Inflammatory macrophage treated with lipopolysaccharide for 4 hours (primary cell): ENCODE results near the gene CELSR3.

Experiments used
- DNase-seq: peaks from one replicate; pipeline ENCODE4 v3.0.0-alpha.2; 2020

Gene CELSR3, protein sequence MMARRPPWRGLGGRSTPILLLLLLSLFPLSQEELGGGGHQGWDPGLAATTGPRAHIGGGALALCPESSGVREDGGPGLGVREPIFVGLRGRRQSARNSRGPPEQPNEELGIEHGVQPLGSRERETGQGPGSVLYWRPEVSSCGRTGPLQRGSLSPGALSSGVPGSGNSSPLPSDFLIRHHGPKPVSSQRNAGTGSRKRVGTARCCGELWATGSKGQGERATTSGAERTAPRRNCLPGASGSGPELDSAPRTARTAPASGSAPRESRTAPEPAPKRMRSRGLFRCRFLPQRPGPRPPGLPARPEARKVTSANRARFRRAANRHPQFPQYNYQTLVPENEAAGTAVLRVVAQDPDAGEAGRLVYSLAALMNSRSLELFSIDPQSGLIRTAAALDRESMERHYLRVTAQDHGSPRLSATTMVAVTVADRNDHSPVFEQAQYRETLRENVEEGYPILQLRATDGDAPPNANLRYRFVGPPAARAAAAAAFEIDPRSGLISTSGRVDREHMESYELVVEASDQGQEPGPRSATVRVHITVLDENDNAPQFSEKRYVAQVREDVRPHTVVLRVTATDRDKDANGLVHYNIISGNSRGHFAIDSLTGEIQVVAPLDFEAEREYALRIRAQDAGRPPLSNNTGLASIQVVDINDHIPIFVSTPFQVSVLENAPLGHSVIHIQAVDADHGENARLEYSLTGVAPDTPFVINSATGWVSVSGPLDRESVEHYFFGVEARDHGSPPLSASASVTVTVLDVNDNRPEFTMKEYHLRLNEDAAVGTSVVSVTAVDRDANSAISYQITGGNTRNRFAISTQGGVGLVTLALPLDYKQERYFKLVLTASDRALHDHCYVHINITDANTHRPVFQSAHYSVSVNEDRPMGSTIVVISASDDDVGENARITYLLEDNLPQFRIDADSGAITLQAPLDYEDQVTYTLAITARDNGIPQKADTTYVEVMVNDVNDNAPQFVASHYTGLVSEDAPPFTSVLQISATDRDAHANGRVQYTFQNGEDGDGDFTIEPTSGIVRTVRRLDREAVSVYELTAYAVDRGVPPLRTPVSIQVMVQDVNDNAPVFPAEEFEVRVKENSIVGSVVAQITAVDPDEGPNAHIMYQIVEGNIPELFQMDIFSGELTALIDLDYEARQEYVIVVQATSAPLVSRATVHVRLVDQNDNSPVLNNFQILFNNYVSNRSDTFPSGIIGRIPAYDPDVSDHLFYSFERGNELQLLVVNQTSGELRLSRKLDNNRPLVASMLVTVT (N-terminal part only)

DNA sequence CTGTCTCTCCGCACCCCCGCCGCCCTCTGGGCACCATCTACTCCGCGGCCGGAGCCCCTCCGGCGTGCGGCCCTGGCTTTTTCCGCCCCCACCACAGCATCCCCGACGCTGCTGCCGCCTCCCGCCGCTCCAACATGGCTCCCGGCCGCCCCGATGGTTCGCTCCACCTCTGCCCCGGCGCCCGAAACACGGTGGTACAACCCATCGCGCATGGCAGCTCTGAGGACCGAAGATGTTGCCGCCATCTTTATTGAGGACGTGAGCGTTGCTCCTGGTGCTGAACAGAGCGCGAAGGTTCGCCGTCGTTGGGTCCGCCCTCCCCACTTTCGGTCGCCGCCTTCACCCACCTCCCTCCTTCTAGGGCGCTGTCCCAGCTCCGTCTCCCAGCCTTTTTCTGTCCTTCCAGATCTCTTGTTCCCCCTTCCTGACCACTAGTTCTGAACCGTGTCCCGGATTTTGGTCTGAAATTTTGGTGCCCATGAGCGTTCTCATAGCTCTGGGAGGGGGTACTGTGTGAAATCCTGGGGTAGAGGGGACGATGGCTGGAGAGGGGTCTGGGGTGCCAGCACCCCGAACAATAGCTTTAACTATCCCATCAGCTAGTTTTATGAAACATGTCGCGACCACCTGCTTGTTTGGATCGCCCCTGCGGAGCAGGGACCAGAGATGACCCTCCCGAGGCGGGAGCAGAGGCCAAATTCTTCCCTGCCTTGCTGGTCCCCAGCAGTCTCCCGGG, at the start of gene CELSR3:
CELSR3 (minus strand) TSS at position 134 of the 736 bp plus-strand sequence. CDS start 252 bp downstream, outside the sequence.
- peak; percentile 76 for DNase-seq

DNA sequence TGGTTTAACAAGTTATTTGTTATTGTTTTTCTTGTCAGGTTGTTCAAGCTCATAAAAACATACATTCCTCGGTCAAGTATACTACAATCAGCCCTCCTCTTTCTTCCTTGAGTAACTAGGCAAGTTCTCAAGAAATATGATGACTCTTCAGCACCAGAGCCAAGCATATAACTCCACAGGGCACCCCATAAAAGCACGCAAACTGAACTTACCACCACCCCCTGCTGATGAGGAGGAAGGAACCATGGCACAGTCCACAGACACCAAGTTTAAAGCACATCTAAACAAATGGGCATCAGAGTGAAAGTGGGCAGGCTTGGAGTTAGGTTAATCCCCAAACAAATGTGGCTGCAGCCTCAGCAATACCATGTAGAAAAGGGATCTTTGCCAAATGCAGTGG, 49.0 kb upstream of the CELSR3 start:
- no peak for DNase-seq

DNA sequence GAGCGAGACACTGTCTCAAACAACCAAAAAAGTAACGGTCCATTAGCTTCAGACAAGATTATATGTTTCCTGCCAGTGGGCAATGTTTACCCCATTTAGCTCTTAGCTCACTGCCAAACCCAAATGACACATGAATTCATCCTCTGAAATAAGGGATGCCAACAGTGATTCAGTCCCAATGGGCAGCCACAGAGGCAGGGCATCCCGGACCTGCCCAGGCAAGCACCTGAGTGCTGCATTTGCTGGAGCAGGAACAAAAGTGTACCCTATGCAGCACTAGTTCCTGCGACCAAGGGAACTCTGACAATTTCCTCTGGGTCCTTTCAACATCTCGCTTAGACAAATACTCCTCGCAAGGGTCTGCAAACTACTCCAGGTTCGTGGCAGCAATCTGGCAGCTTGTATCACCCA, 46.4 kb upstream of the CELSR3 start:
- no peak for DNase-seq

DNA sequence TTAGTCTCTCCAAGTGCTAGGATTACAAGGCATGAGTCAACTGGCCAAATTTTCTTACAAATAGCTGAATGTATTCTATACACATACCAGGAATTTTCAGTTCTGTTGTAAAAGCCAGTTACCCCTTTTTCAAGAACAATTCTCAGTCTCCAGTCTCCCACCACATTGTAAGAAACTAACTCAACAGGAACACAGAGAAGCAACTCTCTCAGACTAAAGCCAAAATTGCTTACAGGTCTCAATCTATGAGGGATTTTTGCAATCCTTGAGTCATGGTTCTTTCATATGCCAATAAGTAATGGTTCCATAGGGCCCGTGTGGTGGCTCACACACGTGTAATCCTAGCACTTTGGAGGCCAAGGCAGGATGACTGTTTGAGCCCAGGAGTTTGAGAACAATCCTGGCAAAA, 45.8 kb upstream of the CELSR3 start:
- DNase-seq, result peak; percentile 35

DNA sequence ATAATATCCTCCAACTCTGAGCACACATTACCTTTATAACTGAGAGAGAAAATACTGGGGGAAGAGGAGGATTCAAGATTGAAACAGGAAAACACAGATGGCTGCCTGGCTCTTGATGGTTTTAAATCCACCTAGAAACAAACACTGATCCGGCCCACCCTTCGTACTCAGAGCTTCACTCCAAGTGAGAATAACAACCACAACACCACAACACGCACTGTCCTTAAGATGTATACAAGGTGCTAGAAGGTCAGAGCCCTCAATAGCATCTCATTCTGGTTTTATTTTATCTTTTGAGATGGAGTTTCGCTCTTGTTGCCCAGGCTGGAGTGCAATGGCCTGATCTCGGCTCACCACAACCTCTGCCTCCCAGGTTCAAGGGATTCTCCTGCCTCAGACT, 44.5 kb upstream of the CELSR3 start:
- DNase-seq, result no peak

DNA sequence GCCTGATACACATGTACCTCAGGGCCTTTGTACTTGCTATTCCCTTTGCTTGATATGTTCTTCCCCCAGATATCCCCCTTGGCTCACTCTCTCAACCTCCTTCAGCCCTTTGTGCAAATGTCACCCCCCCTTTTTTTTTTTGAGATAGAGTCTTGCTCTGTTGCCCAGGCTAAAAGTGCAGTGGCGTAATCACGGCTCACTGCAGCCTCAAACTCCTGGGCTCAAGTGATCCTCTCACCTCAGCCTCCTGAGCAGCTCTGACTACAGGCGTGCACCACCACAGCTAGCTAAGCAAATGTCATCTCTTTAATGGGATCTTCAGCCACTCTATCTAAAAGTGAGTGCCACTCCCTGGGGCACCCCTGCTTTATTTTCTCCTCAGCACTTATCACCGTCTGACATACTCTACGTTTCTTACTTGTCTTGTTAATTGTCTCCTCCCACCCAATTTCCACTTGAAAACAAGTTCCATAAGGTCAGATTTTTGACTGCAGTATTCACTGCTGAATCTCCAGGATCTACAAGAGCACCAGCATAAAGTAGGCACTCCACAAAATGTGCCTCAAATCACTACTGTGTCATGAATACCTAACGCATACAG, 39.7 kb upstream of the CELSR3 start:
- DNase-seq, result no peak

DNA sequence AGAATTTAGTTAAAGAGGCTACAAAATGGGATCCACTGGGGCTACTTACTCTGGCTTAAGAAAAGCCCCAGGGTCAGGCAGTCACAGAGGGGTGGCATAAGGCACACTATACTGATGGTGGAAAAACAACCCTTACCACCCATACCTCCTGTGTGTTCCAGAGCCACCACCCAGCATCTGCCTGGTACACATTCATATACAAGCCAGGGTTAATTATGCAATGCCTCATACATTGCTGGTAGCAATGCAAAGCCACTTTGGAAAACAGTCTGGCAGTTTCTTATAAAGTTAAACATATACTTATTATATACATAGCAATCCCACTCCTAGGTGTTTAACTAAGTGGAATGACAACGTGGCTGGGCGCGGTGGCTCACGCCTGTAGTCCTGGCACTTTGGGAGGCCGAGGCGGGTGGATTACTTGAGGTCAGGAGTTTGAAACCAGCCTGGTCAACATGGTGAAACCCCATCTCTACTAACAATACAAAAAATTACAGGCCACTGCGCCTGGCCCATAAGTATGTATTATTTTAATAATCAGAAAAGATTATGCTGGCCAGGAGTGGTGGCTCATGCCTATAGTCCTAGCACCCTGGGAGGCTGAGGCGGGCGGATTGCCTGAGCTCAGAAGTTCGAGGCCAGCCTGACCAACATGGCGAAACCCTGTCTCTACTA, 38.2 kb upstream of the CELSR3 start:
- no peak for DNase-seq

DNA sequence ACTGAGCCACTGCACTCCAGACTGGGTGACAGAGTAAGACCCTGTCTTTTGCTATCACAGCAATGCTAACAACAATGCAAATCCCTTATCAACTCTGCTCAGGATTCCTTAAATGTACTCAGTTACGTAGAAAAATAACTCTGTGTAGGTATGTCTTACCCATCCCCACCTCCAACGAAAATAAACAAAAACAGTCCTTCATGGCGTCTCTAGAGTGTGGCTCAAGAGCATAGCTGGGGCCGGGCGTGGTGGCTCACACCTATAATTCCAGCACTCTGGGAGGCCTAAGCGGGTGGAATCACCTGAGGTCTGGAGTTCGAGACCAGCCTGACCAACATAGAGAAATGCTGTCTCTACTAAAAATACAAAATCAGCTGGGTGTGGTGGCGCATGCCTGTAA, 36.2 kb upstream of the CELSR3 start:
- DNase-seq, result no peak

DNA sequence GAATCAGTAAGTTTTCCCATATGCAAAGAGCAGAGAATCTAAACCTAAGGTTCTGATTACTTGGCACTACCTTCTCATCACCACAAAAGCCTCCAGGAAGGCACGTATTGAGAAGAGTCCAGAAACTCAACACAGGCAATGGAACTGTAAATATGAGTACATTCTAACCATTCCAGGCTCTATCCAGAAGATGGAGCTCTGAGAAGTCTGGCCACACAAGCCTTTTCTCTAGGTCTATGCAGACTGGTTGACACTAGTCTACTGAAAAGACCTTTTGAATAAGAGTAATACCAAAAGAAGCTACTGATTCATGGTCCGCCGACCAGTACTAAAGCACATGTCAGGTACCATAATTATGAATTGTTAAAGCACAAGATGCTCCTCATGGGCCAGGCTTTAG, 35.3 kb upstream of the CELSR3 start:
- DNase-seq, result no peak

DNA sequence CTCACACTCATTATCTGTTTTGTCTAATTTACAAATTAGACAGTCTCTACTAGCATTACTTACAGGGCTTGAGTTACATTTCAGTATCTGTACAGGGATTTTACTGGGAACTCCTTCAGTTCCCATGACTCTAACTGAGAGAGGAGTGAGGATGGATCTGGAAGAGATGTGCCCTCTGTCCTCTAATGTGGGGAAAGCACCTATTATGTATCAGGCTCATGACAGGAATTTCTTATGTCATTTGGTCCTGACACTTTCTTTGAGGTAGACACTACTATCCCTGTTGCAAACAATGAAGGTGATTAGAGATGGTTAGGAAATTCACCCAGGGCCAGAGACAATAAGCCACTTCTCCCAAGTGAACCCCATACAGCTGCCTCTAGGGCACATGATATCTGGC, 33.9 kb upstream of the CELSR3 start:
- no peak for DNase-seq

DNA sequence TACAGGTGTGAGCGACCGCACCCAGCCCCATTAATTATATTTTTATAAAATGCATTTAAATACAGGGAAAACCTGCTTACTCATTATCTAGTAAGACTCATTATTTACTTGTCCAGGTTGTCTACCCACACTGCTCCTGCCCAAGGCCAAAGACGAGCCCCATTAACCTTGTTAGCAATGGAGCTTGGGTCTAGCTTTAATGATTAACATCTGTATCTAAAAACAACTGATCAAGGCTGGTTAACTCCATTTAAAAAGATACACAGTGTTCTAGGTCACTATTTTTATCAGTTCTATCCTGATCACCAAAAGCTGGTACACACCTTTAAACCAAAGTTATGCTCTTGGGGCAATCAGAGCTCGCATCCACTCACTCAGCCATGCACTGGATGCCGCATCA, 33.5 kb upstream of the CELSR3 start:
- DNase-seq, result no peak

DNA sequence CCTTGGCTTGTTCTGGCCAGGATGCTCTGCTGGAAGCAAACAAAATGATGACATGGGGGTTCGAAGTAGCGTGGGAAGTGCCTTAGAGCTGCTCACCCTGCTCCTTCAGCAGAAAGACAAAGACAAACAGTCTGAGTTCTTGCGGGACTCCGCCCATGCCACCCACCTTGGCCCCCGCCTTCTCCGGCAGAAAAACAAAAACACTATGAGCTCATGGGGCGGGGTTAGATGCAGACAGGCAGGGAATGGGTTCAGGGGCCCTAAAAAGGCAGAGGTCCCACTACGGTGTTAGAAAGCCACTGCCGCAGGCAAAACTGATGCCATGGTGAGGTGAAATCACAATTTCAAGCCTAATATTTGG, 32.7 kb upstream of the CELSR3 start:
- DNase-seq, result no peak

DNA sequence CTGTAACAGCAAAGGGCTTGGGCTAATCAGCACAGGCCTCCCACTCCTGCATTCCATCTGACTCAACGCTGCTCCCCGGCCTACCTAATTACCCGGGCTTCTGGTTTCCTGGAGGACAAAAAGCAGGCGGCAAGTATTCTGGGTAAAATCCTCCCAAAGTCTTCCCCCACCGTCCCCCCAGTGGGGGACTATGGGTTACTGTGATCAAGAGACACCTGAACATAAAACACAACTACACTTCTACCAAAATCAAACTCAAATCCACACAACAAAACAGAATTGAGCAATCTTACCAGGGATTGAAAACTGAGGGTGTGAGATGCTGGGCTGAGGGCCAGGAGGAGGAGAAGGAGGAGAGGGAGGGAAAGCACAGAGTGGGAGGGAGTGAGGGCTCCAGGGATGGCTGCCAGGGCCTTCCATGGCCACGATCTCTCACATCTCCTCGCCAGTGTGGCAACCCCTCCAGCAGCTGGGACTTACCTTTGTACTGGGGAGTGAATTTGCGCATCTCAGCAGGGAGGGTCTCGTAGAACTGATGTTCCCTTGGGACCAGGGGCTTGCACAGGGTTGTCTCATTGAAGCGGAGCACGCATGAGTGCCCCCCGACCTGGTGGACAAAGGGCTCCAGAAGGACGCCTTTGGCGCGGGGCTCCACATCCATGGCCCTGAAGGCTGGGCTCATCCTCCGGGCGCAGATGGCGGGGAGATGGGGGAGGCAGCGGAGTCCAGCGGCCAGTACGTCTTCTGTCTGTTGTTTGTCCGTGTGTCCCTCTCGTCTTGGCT, 32.1 kb upstream of the CELSR3 start:
- no peak for DNase-seq

DNA sequence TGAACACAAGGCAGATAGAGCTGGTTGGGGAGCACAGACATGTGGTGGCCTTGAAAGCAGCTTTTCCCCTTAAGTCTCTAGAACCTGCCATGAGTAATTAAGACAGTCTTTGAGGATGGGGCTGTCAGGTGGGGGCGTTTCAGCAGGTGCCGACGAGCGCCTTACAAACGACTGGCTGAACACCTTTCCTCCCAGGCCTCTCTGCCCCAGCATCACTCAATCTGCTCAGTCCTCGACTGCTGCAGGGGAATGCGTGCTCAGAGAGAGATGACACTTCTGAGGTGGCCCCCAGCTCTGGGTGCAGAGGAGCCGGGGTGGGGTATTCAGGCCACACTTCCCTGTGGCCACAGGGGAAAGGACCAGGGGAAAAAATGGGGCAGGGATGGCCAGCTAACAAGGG, 31.1 kb upstream of the CELSR3 start:
- no peak for DNase-seq

DNA sequence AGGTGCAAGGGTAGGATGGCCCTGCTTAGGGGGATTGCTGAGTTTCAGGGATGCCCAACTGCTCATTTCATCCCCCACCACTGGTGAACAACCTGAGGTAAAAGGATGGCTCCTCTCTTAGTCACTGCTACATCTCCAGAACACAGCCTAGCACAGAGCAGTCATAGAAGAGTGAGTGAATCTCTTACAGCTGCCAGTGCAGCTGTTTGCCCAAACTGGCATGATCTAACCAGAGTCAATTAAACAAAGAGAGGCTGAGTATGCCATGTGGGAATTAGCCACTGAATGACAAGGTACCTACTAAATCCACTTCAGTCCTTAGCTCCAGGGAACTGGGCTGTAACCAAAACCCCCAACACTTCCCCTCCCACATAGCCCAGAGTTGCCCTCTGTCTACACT, 29.9 kb upstream of the CELSR3 start:
- no peak for DNase-seq

DNA sequence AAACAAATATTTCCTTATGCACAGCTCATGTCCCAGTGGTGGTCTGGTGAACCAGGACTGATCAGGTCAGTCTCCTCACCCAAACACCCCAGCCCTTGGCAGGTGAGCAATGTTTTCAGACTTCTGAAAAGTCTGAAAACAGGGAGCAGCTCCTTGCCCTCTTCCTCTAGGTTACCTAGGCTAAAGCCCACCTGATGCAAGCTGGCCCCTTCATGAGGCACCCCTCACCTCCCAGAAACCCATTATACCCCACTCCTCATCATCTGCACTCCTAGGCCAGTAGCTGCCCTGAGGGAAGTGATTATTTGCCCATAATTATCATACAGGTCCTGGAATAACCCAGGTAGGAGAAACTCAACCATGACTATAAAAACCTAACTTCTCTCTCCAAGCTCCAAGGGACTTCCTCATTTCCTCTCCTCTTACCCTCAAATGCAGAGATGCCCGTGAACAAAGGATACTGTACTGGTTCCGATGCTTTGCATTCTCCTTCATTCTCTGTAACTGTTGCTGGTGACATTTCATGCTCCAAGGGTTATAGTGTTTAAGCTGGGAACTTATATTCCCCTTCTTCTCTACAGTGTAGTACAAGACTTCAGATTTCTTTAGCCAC, 28.3 kb upstream of the CELSR3 start:
- DNase-seq, result no peak

DNA sequence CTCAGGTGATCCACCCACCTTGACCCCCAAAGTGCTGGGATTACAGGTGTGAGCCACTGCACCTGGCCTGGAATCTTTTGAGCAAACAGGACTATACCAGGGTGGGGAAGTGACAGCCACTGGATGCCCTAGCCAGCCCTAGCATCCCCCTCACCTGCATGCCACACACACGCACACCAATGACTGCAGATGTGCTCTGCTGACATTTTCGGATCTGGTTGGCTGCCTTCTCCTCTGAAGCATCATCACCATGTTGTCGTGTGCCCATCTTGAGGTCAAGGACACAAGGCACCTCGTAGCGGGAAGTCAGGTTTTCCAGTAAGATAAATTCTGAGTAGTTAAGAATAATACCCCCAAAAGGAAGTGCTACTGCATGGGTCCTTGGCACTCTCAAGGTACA, 26.7 kb upstream of the CELSR3 start:
- no peak for DNase-seq

DNA sequence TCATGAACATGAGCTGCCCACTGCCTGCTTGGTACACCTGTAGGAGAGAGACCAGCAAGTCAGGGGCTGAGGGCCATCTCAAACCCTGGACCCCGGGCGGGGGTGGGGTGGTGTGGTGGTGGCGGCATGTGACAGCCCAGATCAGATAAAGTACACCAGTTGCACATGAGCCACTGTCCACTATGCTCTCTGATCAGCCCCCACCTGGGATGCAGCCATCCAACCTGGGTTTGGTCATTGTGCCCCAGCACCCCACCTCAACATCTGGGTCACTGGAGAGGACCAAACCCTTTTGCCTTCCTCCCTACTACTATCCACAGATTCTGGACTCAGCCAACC, 26.0 kb upstream of the CELSR3 start:
- DNase-seq, result no peak

DNA sequence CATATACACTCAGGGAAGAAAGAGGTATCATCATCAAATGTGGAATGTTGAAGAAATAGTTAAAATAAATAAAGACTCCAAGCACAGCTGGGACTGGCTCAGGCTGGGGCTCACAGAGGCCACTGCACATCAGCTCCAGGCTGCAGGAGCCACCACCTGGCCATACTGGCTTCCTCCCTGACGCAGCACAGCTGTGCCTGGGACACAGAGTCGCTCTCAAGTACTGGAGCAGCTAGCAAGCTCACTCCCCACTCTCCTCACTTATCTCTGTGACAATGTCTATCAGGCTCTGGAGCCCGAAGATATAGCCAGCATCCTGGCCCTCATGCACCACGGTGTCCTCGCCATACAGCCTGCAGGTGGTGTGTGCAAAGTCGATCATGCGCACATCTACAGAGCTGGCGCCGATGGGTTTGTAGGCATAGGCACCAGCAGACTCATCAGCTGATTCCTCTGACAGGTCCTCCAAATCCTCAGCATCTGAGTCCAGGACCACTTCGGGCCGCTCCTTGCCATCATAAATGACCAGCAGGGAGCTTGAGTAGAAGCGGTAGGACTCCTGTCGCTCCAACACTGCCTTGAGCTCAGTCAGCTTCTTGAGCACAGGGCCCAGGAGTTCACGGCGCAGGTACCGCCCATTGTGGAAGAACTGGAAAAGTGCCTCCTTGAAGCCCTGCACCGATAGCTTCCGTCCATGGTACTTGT, 25.5 kb upstream of the CELSR3 start:
- no peak for DNase-seq

DNA sequence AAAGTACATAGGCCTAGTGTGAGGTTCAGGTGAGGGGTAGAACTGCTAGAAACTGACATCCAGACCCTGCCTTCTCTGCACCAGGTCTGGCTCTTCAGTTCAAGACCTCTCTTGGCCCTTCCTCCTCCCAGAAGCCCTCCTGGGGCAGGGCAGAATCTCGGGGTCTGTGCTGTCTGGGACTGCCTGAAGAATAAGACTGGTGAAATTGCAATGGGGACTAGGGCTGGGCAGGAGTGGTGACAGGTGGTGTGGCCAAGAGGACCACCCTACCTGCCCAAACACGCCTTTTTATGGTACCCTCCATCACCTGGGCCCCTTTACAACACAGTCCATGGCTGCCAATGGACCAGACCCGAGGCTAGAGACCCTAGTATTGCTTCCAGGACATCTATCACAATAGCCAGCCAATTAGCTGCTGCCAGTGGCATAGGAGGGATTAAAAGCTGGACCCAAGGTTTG, 24.6 kb upstream of the CELSR3 start:
- no peak for DNase-seq
